ENCODE measurements around the gene TMPRSS15.

TMPRSS15 gene

GRCh38 chr21:18253221-18253620 lies 150.4 kb downstream of the TMPRSS15 start:
- H3K36me3 Mint-ChIP-seq (ENCODE audit: insufficient read depth), result no peaks in the 10 kb centered on the region
- DNase-seq (ENCODE audit: low spot score in 2 of 2), result no peak
- H3K4me1 Mint-ChIP-seq, result no peaks in the 10 kb centered on the region

GRCh38 chr21:18252680-18253079 lies 150.9 kb downstream of the TMPRSS15 start:
- no peaks in the 10 kb centered on the region for H3K27me3 Mint-ChIP-seq
- no peak for ATAC-seq (replicated peaks; ENCODE audit: extremely low read depth, poor library complexity, severe bottlenecking)
- DNase-seq (ENCODE audit: low spot score in 2 of 2), result no peak
- H3K36me3 Mint-ChIP-seq (ENCODE audit: insufficient read depth), result no peaks in the 10 kb centered on the region
- no peaks in the 10 kb centered on the region for H3K9me3 Mint-ChIP-seq
- H3K4me1 Mint-ChIP-seq, result no peaks in the 10 kb centered on the region
- H3K4me3 Mint-ChIP-seq, result no peak overlapping the region
- H3K27ac Mint-ChIP-seq (ENCODE audit: low read depth), result no peak overlapping the region

More at GRCh38 chr21:18253221-18253620, 150.4 kb downstream of the TMPRSS15 start:
- H3K4me3 Mint-ChIP-seq, result no peak overlapping the region
- no peak for ATAC-seq (replicated peaks; ENCODE audit: extremely low read depth, poor library complexity, severe bottlenecking)
- no peak overlapping the region for H3K27ac Mint-ChIP-seq (ENCODE audit: low read depth)
- no peaks in the 10 kb centered on the region for H3K9me3 Mint-ChIP-seq
- no peaks in the 10 kb centered on the region for H3K27me3 Mint-ChIP-seq

- Mint-ChIP-seq H3K27ac (ENCODE audit: low read depth) (no peak overlapping the region), H3K4me1 (no peaks in the 10 kb centered on the region), H3K4me3 (no peak overlapping the region), H3K9me3 (no peaks in the 10 kb centered on the region), H3K36me3 (ENCODE audit: insufficient read depth) (no peaks in the 10 kb centered on the region), H3K27me3 (no peaks in the 10 kb centered on the region)
- ATAC-seq (replicated peaks; ENCODE audit: extremely low read depth, poor library complexity, severe bottlenecking) (no peak), DNase-seq (ENCODE audit: low spot score in 2 of 2) (no peak)
Measured at GRCh38 chr21:18252256-18252655, 151.3 kb downstream of the TMPRSS15 start.

GRCh38 chr21:18251065-18251464 lies 152.5 kb downstream of the TMPRSS15 start:
- H3K27ac Mint-ChIP-seq (ENCODE audit: low read depth), result no peak overlapping the region
- ATAC-seq (replicated peaks; ENCODE audit: extremely low read depth, poor library complexity, severe bottlenecking), result no peak
- no peaks in the 10 kb centered on the region for H3K36me3 Mint-ChIP-seq (ENCODE audit: insufficient read depth)
- H3K27me3 Mint-ChIP-seq, result no peaks in the 10 kb centered on the region
- no peak for DNase-seq (ENCODE audit: low spot score in 2 of 2)
- no peak overlapping the region for H3K4me3 Mint-ChIP-seq
- no peaks in the 10 kb centered on the region for H3K4me1 Mint-ChIP-seq
- H3K9me3 Mint-ChIP-seq, result no peaks in the 10 kb centered on the region

GRCh38 chr21:18249672-18250071 lies 153.9 kb downstream of the TMPRSS15 start:
- H3K4me3 Mint-ChIP-seq, result no peak overlapping the region
- H3K4me1 Mint-ChIP-seq, result no peaks in the 10 kb centered on the region
- ATAC-seq (replicated peaks; ENCODE audit: extremely low read depth, poor library complexity, severe bottlenecking), result no peak

GRCh38 chr21:18248171-18248570 lies 155.4 kb downstream of the TMPRSS15 start:
- H3K4me3 Mint-ChIP-seq, result no peak overlapping the region
- DNase-seq (ENCODE audit: low spot score in 2 of 2) (no peak), ATAC-seq (replicated peaks; ENCODE audit: extremely low read depth, poor library complexity, severe bottlenecking) (no peak)
- H3K4me1 Mint-ChIP-seq, result no peaks in the 10 kb centered on the region
- no peaks in the 10 kb centered on the region for H3K9me3 Mint-ChIP-seq
- H3K27me3 Mint-ChIP-seq, result no peaks in the 10 kb centered on the region
- no peaks in the 10 kb centered on the region for H3K36me3 Mint-ChIP-seq (ENCODE audit: insufficient read depth)
- no peak overlapping the region for H3K27ac Mint-ChIP-seq (ENCODE audit: low read depth)

More at GRCh38 chr21:18249672-18250071, 153.9 kb downstream of the TMPRSS15 start:
- Mint-ChIP-seq H3K9me3 (no peaks in the 10 kb centered on the region), H3K36me3 (ENCODE audit: insufficient read depth) (no peaks in the 10 kb centered on the region), H3K27ac (ENCODE audit: low read depth) (no peak overlapping the region), H3K27me3 (no peaks in the 10 kb centered on the region)
- DNase-seq (ENCODE audit: low spot score in 2 of 2), result no peak

GRCh38 chr21:18245464-18245967 lies 158.1 kb downstream of the TMPRSS15 start:
- H3K4me3 Mint-ChIP-seq, result no peak overlapping the region
- no peaks in the 10 kb centered on the region for H3K9me3 Mint-ChIP-seq
- H3K36me3 Mint-ChIP-seq (ENCODE audit: insufficient read depth), result no peaks in the 10 kb centered on the region
- H3K27me3 Mint-ChIP-seq, result no peaks in the 10 kb centered on the region
- DNase-seq (ENCODE audit: low spot score in 2 of 2) (no peak), ATAC-seq (replicated peaks; ENCODE audit: extremely low read depth, poor library complexity, severe bottlenecking) (no peak)
- H3K27ac Mint-ChIP-seq (ENCODE audit: low read depth), result no peak overlapping the region
- no peaks in the 10 kb centered on the region for H3K4me1 Mint-ChIP-seq

GRCh38 chr21:18244671-18245463 lies 158.7 kb downstream of the TMPRSS15 start, which contains the start of gene CHODL:
TSS of gene CHODL (plus strand) at chr21:18244833. CDS start at chr21:18245224, 391 bp downstream.
- Mint-ChIP-seq H3K4me3 (no peak within 1 kb of the TSS), H3K36me3 (ENCODE audit: insufficient read depth) (no peaks in the 10 kb centered on the region), H3K9me3 (no peaks in the 10 kb centered on the region), H3K27ac (ENCODE audit: low read depth) (no peak within 1 kb of the TSS), H3K4me1 (no peaks in the 10 kb centered on the region), H3K27me3 (no peaks in the 10 kb centered on the region)
- DNase-seq (ENCODE audit: low spot score in 2 of 2) (no peak), ATAC-seq (replicated peaks; ENCODE audit: extremely low read depth, poor library complexity, severe bottlenecking) (no peak)

- Mint-ChIP-seq H3K9me3 (peaks cover 6% of the 10 kb centered on the region), H3K4me3 (no peak overlapping the region), H3K4me1 (no peaks in the 10 kb centered on the region), H3K36me3 (ENCODE audit: insufficient read depth) (no peaks in the 10 kb centered on the region), H3K27ac (ENCODE audit: low read depth) (no peak overlapping the region), H3K27me3 (no peaks in the 10 kb centered on the region)
- no peak for DNase-seq (ENCODE audit: low spot score in 2 of 2)
- ATAC-seq (replicated peaks; ENCODE audit: extremely low read depth, poor library complexity, severe bottlenecking), result no peak
Measured at GRCh38 chr21:18235545-18235944, 168.0 kb downstream of the TMPRSS15 start.

- no peak overlapping the region for H3K4me3 Mint-ChIP-seq
- no peak for DNase-seq (ENCODE audit: low spot score in 2 of 2)
- no peak for ATAC-seq (replicated peaks; ENCODE audit: extremely low read depth, poor library complexity, severe bottlenecking)
- H3K9me3 Mint-ChIP-seq, result no peaks in the 10 kb centered on the region
- no peaks in the 10 kb centered on the region for H3K27me3 Mint-ChIP-seq
- H3K27ac Mint-ChIP-seq (ENCODE audit: low read depth), result no peak overlapping the region
- H3K4me1 Mint-ChIP-seq, result no peaks in the 10 kb centered on the region
- H3K36me3 Mint-ChIP-seq (ENCODE audit: insufficient read depth), result no peaks in the 10 kb centered on the region
Measured at GRCh38 chr21:18228060-18228739, 175.4 kb downstream of the TMPRSS15 start.

GRCh38 chr21:18222346-18222745 lies 181.2 kb downstream of the TMPRSS15 start:
- Mint-ChIP-seq H3K27ac (ENCODE audit: low read depth) (no peak overlapping the region), H3K27me3 (no peaks in the 10 kb centered on the region), H3K4me1 (no peaks in the 10 kb centered on the region), H3K9me3 (peaks cover 27% of the 10 kb centered on the region), H3K36me3 (ENCODE audit: insufficient read depth) (no peaks in the 10 kb centered on the region), H3K4me3 (no peak overlapping the region)
- ATAC-seq (replicated peaks; ENCODE audit: extremely low read depth, poor library complexity, severe bottlenecking) (no peak), DNase-seq (ENCODE audit: low spot score in 2 of 2) (no peak)

- Mint-ChIP-seq H3K9me3 (peaks cover 33% of the 10 kb centered on the region), H3K4me3 (no peak overlapping the region), H3K36me3 (ENCODE audit: insufficient read depth) (no peaks in the 10 kb centered on the region), H3K27me3 (no peaks in the 10 kb centered on the region), H3K4me1 (no peaks in the 10 kb centered on the region), H3K27ac (ENCODE audit: low read depth) (no peak overlapping the region)
- DNase-seq (ENCODE audit: low spot score in 2 of 2), result no peak
- ATAC-seq (replicated peaks; ENCODE audit: extremely low read depth, poor library complexity, severe bottlenecking), result no peak
Measured at GRCh38 chr21:18220498-18220897, 183.1 kb downstream of the TMPRSS15 start.
